Uterus (tissue), 4 donors: ENCODE measurements around the gene ELP2. TPM values are rescaled to one million over a fixed set of nuclear protein-coding genes. Genes with fewer than 3 reads are reported as not detected.

Experiments
- DNase-seq, 2 donors: peaks; one replicate each; pipeline ENCODE4 v3.0.0-alpha.2; 2019 to 2020
- H3K27ac ChIP-seq, 2 donors: fragments of 200-600 bp; sonication (generic); 1 replicate in 1 of 2; 2 replicates in 1 of 2; pipeline ENCODE4 v1.5.1; 2016 to 2018
- H3K27me3 ChIP-seq, 2 donors: fragments of 200-600 bp; sonication (generic); one replicate each; pipeline ENCODE4 v1.5.1; 2018 to 2019; ENCODE audit warnings: control low read depth in 1 of 2
- H3K36me3 ChIP-seq, 2 donors: fragments of 200-600 bp; sonication (generic); one replicate each; pipeline ENCODE4 v1.5.1; 2019; ENCODE audit warnings: control low read depth in 1 of 2
- H3K4me1 ChIP-seq, 2 donors: fragments of 200-600 bp; sonication (generic); one replicate each; pipeline ENCODE4 v1.5.1; 2018 to 2019; ENCODE audit warnings: control low read depth in 1 of 2
- H3K4me3 ChIP-seq, 2 donors: fragments of 200-600 bp; sonication (generic); 1 replicate in 1 of 2; 2 replicates in 1 of 2; pipeline ENCODE4 v1.5.1; 2018 to 2019; ENCODE audit warnings: mild to moderate bottlenecking in 1 of 2
- H3K9me3 ChIP-seq, 2 donors: fragments of 200-600 bp; sonication (generic); one replicate each; pipeline ENCODE4 v1.5.1; 2019; ENCODE audit warnings: control low read depth in 1 of 2
- POLR2A ChIP-seq, 2 donors: fragments of 450-650 bp; IDR thresholded peaks; one replicate each; pipeline ENCODE4 v1.6.1; 2016; ENCODE audit warnings: antibody characterized with exemption in 2 of 2, mild to moderate bottlenecking in 1 of 2, moderate library complexity in 1 of 2
- intact Hi-C: fragments of 100-400 bp; cut with DNase I; formaldehyde crosslinking; loops from one replicate; pipeline ENCODE4 v1.15.1; 2023; ENCODE audit warnings: low total_unique reads
- total RNA-seq, 4 donors: library from RNA; depleted of rRNA in 3 of 4; stranded (reverse); fragments of >200 nt in 3 of 4; gene quantifications; one replicate each; pipeline versions ENCODE4 v1.1.0 to v1.2.4, GENCODE V29; 2014 to 2023
- TF ChIP-seq, protein P1 (sequence below), 4 experiments: fragments of 200-600 bp in 2 of 4; fragments of 450-650 bp in 2 of 4; sonication (generic) in 2 of 4; IDR thresholded peaks; one replicate each; pipeline ENCODE4 v1.5.1; 2016 to 2019; ENCODE audit warnings: antibody characterized with exemption in 4 of 4, mild to moderate bottlenecking in 2 of 4, moderate library complexity in 1 of 4
- donor health status: DM: yes; HTN: yes; CAD: no.

Gene ELP2
- total RNA-seq, 4 donors from 2014 or later = 73.3 to 152 (median 113) TPM

DNA sequence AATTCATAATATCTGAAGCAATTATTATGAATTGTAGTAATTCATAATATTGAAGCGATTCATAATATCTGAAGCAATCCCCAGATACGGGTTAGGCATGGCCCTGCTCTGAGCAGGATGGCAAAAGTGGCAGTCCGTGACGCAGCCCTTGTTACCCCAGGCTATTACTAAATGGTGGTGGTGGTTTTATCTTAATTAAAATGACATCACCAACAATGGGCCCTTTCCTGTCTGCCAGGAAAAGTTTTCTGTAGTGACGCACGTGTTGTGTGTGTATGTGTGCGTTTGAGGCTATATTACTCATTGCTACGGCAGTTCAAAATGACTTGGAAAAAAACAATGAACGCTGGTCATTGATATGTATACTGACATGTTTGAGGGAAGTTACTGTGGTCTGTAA is 47.0 kb downstream of the ELP2 start:
- H3K9me3 ChIP-seq = no peaks in the 10 kb centered on the region
- no peak overlapping the region for H3K27ac ChIP-seq
- H3K4me1 ChIP-seq = no peaks in the 10 kb centered on the region
- DNase-seq = no peak
- no peak overlapping the region for H3K4me3 ChIP-seq
- intact Hi-C loops = no loop called here
- TF ChIP-seq, protein P1, sequence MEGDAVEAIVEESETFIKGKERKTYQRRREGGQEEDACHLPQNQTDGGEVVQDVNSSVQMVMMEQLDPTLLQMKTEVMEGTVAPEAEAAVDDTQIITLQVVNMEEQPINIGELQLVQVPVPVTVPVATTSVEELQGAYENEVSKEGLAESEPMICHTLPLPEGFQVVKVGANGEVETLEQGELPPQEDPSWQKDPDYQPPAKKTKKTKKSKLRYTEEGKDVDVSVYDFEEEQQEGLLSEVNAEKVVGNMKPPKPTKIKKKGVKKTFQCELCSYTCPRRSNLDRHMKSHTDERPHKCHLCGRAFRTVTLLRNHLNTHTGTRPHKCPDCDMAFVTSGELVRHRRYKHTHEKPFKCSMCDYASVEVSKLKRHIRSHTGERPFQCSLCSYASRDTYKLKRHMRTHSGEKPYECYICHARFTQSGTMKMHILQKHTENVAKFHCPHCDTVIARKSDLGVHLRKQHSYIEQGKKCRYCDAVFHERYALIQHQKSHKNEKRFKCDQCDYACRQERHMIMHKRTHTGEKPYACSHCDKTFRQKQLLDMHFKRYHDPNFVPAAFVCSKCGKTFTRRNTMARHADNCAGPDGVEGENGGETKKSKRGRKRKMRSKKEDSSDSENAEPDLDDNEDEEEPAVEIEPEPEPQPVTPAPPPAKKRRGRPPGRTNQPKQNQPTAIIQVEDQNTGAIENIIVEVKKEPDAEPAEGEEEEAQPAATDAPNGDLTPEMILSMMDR (IDR thresholded peaks at IDR 0.05) = no peak
- TF ChIP-seq POLR2A (IDR thresholded peaks at IDR 0.05) = no peak
- no peaks in the 10 kb centered on the region for H3K27me3 ChIP-seq
- H3K36me3 ChIP-seq = peaks cover 0 to 2% of the 10 kb centered on the region in 2 donors

DNA sequence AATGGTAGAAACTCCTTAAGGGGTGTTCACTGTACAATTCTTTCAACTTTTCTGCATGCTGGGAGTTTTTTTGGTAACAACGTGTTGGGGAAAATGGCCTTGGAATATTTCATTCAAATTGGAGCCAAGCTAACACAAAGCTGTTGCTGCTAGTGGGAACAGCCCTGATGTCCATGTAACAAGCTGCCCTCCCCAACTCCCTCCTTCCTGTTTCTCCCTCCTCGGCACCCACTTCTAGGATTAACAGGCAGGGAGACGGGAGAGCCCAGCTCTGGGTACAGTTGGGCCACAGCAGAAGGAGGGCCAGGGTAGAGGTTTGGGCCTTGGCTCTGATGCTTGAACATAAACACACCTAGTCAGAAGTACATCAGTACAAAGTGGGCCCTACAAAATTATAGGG is 48.2 kb downstream of the ELP2 start:
- TF ChIP-seq, protein P1 (IDR thresholded peaks at IDR 0.05) = no peak
- TF ChIP-seq POLR2A (IDR thresholded peaks at IDR 0.05) = no peak
- no peak for DNase-seq
- intact Hi-C loops = no loop called here
- Histone ChIP-seq H3K4me1 (no peaks in the 10 kb centered on the region), H3K4me3 (no peak overlapping the region), H3K9me3 (no peaks in the 10 kb centered on the region), H3K27me3 (no peaks in the 10 kb centered on the region), H3K36me3 (peaks cover 0 to 2% of the 10 kb centered on the region in 2 donors), H3K27ac (no peak overlapping the region)

DNA sequence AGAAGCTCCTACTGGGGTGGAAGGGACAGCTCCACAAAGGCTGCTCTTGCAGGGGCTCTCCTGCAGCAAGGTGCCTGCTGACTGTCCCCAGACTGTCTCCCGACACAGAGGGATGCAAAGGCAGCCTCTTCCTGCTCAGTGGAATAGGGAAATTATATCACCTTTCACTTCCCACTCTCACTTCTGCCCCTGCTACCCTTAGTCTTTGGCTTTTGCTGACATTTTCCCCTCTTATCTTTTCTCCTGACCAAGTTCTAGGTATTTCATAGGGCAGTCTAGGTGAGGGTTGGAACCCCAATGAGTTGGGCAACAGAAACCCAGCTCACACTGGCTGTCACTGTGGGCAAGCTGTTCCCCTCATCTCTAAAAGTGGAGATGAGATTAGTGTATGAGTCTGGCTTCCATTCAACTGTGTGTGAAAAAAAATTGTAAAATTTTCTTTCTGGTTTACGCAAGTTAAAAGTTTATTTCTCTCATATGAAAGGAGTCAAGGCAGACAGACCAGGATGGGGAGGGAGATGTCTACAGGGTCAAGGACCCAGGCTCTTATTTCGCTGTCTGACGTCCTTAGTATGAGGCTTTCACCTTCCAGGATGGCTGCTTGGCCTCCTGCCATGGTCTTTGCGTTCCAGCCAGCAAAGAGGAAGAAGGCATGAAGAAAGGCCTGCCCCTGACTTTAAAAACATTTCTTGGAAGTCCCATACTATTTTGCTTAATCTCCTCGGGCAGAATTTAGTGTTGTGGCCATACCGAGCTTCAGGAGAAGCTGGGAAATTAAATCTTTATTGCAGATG is 50.1 kb downstream of the ELP2 start:
- Histone ChIP-seq H3K36me3 (peaks cover 0 to 2% of the 10 kb centered on the region in 2 donors), H3K4me3 (no peak overlapping the region), H3K27me3 (no peaks in the 10 kb centered on the region), H3K4me1 (no peaks in the 10 kb centered on the region), H3K27ac (peak overlapping the region; percentile 38 to 42), H3K9me3 (no peaks in the 10 kb centered on the region)
- TF ChIP-seq, protein P1 (IDR thresholded peaks at IDR 0.05) = no peak
- no peak for TF ChIP-seq POLR2A (IDR thresholded peaks at IDR 0.05)
- DNase-seq = peak; percentile 84 to 85
- intact Hi-C loops = no loop called here

DNA sequence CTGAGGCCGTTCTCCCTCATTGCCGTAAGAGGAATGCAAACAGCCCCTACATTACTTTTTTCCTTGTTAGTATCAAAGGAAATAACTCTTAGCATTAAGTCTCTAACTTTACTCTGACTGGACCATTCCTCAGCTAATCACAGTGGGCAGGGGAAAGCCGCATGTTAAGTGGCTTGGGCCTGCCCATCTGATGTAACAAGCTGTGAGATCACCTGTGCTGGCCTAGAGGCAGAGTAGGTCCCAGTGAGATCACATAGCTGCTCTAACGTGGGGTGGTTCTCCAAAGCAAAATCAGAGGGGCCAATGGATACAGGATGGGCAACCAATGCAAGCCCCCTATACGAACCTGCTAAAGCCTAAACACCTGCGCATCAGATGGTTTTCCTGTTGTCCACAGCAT is 51.7 kb downstream of the ELP2 start:
- TF ChIP-seq, protein P1 (IDR thresholded peaks at IDR 0.05) = no peak
- no peak overlapping the region for H3K4me3 ChIP-seq
- intact Hi-C loops = no loop called here
- peaks cover 0 to 2% of the 10 kb centered on the region in 2 donors for H3K36me3 ChIP-seq
- no peaks in the 10 kb centered on the region for H3K27me3 ChIP-seq
- H3K27ac ChIP-seq = no peak overlapping the region
- DNase-seq = no peak
- H3K9me3 ChIP-seq = no peaks in the 10 kb centered on the region
- no peaks in the 10 kb centered on the region for H3K4me1 ChIP-seq

DNA sequence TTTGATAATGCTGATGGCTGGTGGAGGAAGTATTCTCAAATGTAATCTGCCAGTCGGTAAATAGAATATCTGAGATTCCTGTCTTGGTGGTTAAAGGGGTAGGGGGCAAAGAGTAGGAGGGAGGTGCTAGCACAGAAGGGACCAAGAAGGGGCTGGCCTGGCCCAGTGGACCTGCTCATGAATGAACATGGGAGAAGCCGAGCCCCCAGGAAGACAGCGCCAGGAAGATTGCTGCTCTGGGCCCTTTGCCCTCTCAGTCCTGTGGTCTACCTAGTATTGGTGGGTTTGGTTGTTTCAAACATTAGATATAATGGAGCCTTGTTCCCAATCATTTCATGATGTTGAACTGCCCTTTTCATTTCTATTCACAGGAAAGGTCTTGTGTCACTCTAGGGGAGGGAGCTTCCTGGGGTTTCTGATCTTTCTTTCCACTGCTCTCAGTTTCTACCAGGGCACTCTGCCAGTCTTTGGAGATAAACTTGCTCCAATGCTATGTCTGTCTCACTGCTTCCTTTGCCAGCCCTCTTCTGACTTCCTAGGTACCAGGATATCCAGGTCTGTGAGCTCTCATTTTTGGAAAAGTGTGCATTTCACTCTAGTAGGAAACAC is 52.3 kb downstream of the ELP2 start:
- Histone ChIP-seq H3K27me3 (no peaks in the 10 kb centered on the region), H3K36me3 (peaks cover 0 to 2% of the 10 kb centered on the region in 2 donors), H3K4me1 (no peaks in the 10 kb centered on the region), H3K4me3 (no peak overlapping the region), H3K27ac (no peak overlapping the region), H3K9me3 (no peaks in the 10 kb centered on the region)
- intact Hi-C loops = no loop called here
- no peak for DNase-seq
- TF ChIP-seq, protein P1 (IDR thresholded peaks at IDR 0.05) = no peak
- no peak for TF ChIP-seq POLR2A (IDR thresholded peaks at IDR 0.05)
